ENCODE data around the gene RASGRP2.
A peak's percentile ranks its signal among the peaks of the same experiment; 100 is the strongest.
"Not testable (repeated sequence)": the region's sequence is repeated elsewhere in the genome, so short reads cannot be mapped to it uniquely, and the experiment has no call there.

The RASGRP2 gene

GRCh38 chr11:64713781-64714363 is 30.1 kb downstream of the RASGRP2 start:
- DNase-seq (ENCODE audit: low spot score in 2 of 2) (no peak), ATAC-seq (no peak)
- H3K27ac Mint-ChIP-seq = no peak overlapping the region
- H3K36me3 Mint-ChIP-seq = no peaks in the 10 kb centered on the region
- H3K9me3 Mint-ChIP-seq = no peaks in the 10 kb centered on the region
- H3K4me3 Mint-ChIP-seq = peak overlapping the region; percentile 20
- H3K4me1 Mint-ChIP-seq = peaks cover 26% of the 10 kb centered on the region

GRCh38 chr11:64713016-64713707 is 30.8 kb downstream of the RASGRP2 start:
- Mint-ChIP-seq H3K36me3 (no peaks in the 10 kb centered on the region), H3K4me3 (no peak overlapping the region), H3K27ac (no peak overlapping the region), H3K9me3 (no peaks in the 10 kb centered on the region), H3K4me1 (peaks cover 26% of the 10 kb centered on the region)
- peak; percentile 48 for ATAC-seq
- DNase-seq (ENCODE audit: low spot score in 2 of 2) = no peak

DNA sequence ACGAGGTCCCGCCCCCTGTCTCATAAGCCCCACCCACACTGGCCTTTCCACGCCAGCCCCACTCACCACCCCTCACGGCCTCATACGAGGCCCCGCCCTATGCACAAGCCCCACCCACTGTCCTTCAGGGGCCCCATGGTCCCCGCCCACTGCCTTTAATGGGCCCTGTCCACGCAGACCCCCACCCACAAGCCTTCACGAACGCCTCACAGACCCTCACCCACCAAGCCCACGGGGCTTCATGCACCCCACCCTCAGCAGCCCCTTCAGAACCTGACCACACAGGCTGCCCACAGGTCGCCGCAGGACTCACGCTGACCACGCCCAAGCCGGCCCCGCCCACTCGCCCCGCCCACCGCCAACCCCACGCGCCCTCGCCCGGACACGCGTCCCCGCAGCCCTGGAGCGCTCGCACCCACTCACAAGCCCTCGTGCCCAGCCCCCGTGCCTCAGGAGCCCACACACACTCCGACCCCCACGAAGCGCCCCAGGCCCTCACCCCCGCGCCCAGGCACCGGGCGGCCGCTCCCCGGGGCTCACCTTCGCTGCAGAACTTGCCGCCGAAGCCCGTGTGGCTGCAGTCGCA is 31.4 kb downstream of the RASGRP2 start:
- Mint-ChIP-seq H3K27ac (no peak overlapping the region), H3K4me1 (peaks cover 26% of the 10 kb centered on the region), H3K9me3 (no peaks in the 10 kb centered on the region), H3K4me3 (peak overlapping the region; percentile 23), H3K36me3 (no peaks in the 10 kb centered on the region)
- DNase-seq (ENCODE audit: low spot score in 2 of 2) (no peak), ATAC-seq (peak; percentile 23)

GRCh38 chr11:64711956-64712362 is 32.0 kb downstream of the RASGRP2 start:
- no peak overlapping the region for H3K27ac Mint-ChIP-seq
- ATAC-seq = no peak
- peak overlapping the region; percentile 23 for H3K4me3 Mint-ChIP-seq

GRCh38 chr11:64711138-64711955 is 32.6 kb downstream of the RASGRP2 start:
- Mint-ChIP-seq H3K4me1 (peaks cover 26% of the 10 kb centered on the region), H3K9me3 (no peaks in the 10 kb centered on the region), H3K27ac (no peak overlapping the region), H3K36me3 (no peaks in the 10 kb centered on the region), H3K4me3 (peak overlapping the region; percentile 23)
- ATAC-seq (no peak), DNase-seq (ENCODE audit: low spot score in 2 of 2) (no peak)

More at GRCh38 chr11:64711956-64712362, 32.0 kb downstream of the RASGRP2 start:
- Mint-ChIP-seq H3K9me3 (no peaks in the 10 kb centered on the region), H3K4me1 (peaks cover 26% of the 10 kb centered on the region), H3K36me3 (no peaks in the 10 kb centered on the region)
- DNase-seq (ENCODE audit: low spot score in 2 of 2) = no peak

GRCh38 chr11:64710418-64711137 is 33.4 kb downstream of the RASGRP2 start:
- no peaks in the 10 kb centered on the region for H3K9me3 Mint-ChIP-seq
- no peak overlapping the region for H3K4me3 Mint-ChIP-seq
- H3K36me3 Mint-ChIP-seq = no peaks in the 10 kb centered on the region
- no peak overlapping the region for H3K27ac Mint-ChIP-seq
- H3K4me1 Mint-ChIP-seq = peaks cover 26% of the 10 kb centered on the region
- ATAC-seq (no peak), DNase-seq (ENCODE audit: low spot score in 2 of 2) (no peak)

DNA sequence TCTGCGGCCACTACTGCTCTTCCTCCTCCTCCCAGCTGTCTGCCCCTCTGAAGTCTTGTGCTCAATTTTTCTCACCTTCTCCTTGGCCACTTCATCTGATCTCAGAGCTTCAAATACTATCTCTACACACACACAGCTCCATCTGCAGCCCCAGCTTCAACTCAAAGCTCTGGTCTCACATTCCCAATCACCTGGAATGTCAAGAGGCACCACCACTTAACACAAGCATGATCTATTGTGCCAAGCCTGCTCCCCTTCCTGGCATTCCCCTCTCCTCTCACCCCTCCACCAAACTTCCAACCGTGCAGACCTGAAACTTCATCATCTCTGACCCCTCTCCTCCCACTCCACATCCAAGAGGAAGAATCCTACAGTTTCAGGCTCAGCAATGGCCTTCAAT is 38.4 kb downstream of the RASGRP2 start:
- H3K27ac Mint-ChIP-seq = no peak overlapping the region

DNA sequence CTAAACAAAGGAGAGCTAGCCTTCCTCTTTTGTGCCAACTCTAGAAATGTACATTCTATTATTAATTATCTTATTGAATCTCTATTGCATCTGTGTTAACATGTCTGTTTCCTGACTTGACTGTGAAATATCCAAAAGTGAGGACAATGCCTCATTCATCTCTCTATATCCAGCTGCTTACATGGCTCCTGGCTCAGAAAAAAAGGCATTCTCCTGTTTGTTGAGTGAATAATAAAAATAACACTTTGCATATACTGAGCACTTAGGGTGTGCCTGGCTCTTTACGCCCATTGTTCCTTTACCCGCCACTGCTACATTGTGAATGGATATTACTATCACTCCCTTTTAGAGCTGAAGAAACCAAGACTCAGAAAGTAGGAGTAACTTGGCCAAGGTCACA is 40.9 kb downstream of the RASGRP2 start:
- DNase-seq (ENCODE audit: low spot score in 2 of 2) (no peak), ATAC-seq (no peak)
- Mint-ChIP-seq H3K36me3 (no peaks in the 10 kb centered on the region), H3K27ac (no peak overlapping the region), H3K9me3 (no peaks in the 10 kb centered on the region), H3K4me1 (no peaks in the 10 kb centered on the region), H3K4me3 (no peak overlapping the region)

More for the DNA sequence above, 38.4 kb downstream of the RASGRP2 start:
- no peaks in the 10 kb centered on the region for H3K36me3 Mint-ChIP-seq
- DNase-seq (ENCODE audit: low spot score in 2 of 2) = no peak
- no peaks in the 10 kb centered on the region for H3K9me3 Mint-ChIP-seq
- ATAC-seq = no peak
- no peaks in the 10 kb centered on the region for H3K4me1 Mint-ChIP-seq
- no peak overlapping the region for H3K4me3 Mint-ChIP-seq

GRCh38 chr11:64701956-64702355 is 42.0 kb downstream of the RASGRP2 start:
- not testable (repeated sequence) for H3K4me3 Mint-ChIP-seq; DNase-seq (ENCODE audit: low spot score in 2 of 2); H3K4me1 Mint-ChIP-seq; H3K36me3 Mint-ChIP-seq; ATAC-seq; H3K9me3 Mint-ChIP-seq; H3K27ac Mint-ChIP-seq

- Mint-ChIP-seq H3K27ac (peak overlapping the region; percentile 13), H3K36me3 (no peaks in the 10 kb centered on the region), H3K9me3 (no peaks in the 10 kb centered on the region), H3K4me3 (no peak overlapping the region), H3K4me1 (peaks cover 6% of the 10 kb centered on the region)
- ATAC-seq = no peak
- no peak for DNase-seq (ENCODE audit: low spot score in 2 of 2)
Measured at GRCh38 chr11:64698427-64698826, 45.5 kb downstream of the RASGRP2 start.

DNA sequence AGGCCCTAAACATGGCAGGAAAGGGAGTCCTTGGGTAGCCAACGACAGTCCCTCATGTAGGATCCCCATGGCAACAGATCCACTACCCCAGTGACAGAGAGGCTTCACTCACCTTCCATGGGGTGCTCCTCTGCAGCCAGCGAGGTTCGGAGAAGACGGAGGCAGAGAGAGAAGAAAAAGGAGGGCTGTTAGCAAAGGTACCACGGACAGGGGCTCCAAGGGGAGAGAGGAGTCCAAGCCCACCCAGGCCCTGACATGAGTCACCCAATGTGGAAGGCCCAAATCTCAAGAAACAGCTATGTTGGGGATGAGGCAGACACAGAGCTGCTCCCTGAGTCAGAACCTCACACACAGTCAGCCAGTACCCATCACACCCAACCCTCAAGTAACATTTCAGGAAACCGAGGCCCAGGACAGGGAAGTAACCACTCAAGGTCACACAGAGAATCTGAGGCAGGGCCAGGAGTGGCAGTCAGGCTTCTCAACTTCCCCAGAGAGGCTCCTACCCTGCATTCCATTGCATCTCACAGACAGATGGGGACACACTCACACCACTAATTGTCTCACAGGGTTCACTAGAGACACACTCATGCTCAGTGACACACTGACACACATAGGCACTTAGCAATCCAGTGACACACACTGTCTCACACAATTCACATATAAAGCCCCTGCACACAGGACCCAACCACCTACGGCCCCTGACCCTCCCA is 46.1 kb downstream of the RASGRP2 start:
- Mint-ChIP-seq H3K36me3 (no peaks in the 10 kb centered on the region), H3K4me1 (peaks cover 12% of the 10 kb centered on the region), H3K9me3 (no peaks in the 10 kb centered on the region), H3K4me3 (no peak overlapping the region), H3K27ac (peak overlapping the region; percentile 13)
- ATAC-seq (peak; percentile 47), DNase-seq (ENCODE audit: low spot score in 2 of 2) (no peak)

DNA sequence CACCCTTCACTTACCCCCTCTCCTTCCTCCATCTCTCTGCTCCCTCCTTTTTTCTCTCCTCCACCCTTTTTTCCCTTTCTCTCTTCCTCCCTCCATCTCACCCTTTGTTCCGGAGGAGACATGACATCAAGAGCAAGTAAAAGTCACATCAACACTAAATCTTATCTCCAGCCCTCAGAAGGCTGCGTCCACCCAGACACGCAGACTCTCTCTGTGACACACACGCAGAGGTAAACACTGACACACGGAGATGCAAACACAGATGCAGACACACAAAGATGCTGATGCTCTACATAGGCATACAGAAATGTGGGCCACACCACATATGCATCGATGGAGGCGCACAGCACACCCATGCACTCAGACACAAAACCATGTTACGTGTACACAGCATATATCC is 47.9 kb downstream of the RASGRP2 start:
- no peak for ATAC-seq
- no peaks in the 10 kb centered on the region for H3K9me3 Mint-ChIP-seq
- no peak for DNase-seq (ENCODE audit: low spot score in 2 of 2)
- H3K36me3 Mint-ChIP-seq = no peaks in the 10 kb centered on the region
- H3K4me3 Mint-ChIP-seq = no peak overlapping the region
- H3K27ac Mint-ChIP-seq = no peak overlapping the region
- H3K4me1 Mint-ChIP-seq = peaks cover 19% of the 10 kb centered on the region

- H3K36me3 Mint-ChIP-seq = no peaks in the 10 kb centered on the region
- H3K4me1 Mint-ChIP-seq = peaks cover 19% of the 10 kb centered on the region
Measured at GRCh38 chr11:64695548-64695947, 48.4 kb downstream of the RASGRP2 start.

DNA sequence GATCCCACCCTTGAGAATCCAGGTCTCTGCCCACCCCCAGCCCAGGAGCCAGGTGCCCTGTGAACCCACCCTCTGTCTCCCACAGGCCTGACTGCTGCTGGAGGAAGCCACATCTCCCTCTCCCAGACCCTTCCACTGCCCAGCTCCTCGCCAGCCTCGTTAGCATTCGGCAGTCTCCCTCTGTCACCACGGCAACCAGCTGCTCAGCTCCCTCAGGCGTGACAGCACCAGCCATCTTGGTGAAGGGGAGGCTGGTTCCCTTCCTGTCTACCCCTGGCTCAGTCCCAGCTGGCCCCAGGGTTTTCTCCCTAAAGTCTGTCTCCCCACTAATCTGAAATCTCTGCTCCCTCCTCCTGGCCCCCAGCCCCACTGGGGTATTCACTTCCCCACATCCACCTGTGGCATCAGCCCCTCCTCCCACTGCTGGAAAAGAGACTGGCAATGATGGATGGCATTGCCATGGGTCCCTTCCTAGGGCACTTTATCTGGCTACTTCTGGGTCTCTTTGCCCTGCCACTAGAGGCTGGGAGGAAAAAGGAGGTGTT is 49.0 kb downstream of the RASGRP2 start:
- DNase-seq (ENCODE audit: low spot score in 2 of 2) (no peak), ATAC-seq (no peak)
- Mint-ChIP-seq H3K36me3 (no peaks in the 10 kb centered on the region), H3K27ac (peak overlapping the region; percentile 72), H3K4me3 (no peak overlapping the region), H3K9me3 (no peaks in the 10 kb centered on the region), H3K4me1 (peaks cover 19% of the 10 kb centered on the region)

More at GRCh38 chr11:64695548-64695947, 48.4 kb downstream of the RASGRP2 start:
- DNase-seq (ENCODE audit: low spot score in 2 of 2) (no peak), ATAC-seq (no peak)
- Mint-ChIP-seq H3K27ac (peak overlapping the region; percentile 72), H3K9me3 (no peaks in the 10 kb centered on the region), H3K4me3 (no peak overlapping the region)
